ENCODE results near the gene UST.
A peak's percentile ranks its signal among the peaks of the same experiment; 100 is the strongest.
"Not testable (repeated sequence)": the region's sequence is repeated elsewhere in the genome, so short reads cannot be mapped to it uniquely, and the experiment has no call there.

The UST gene

DNA sequence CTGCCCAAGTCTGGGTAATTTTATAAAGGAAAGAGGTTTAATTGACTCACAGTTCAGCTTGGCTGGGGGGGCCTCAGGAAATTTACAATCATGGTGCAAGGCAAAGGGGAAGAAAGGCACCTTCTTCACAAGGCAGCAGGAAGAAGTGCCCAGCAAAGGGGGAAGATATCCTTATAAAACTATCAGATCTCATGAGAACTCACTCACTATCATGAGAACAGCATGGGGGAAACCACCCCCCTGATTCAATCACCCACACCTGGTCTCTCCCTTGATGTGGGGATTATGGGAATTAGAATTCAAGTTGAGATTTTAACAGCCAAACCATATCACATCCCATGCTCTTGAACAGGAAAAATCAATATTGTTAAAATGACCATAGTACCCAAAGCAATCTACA lies 355.5 kb downstream of the UST start:
- TF ChIP-seq, protein P1, sequence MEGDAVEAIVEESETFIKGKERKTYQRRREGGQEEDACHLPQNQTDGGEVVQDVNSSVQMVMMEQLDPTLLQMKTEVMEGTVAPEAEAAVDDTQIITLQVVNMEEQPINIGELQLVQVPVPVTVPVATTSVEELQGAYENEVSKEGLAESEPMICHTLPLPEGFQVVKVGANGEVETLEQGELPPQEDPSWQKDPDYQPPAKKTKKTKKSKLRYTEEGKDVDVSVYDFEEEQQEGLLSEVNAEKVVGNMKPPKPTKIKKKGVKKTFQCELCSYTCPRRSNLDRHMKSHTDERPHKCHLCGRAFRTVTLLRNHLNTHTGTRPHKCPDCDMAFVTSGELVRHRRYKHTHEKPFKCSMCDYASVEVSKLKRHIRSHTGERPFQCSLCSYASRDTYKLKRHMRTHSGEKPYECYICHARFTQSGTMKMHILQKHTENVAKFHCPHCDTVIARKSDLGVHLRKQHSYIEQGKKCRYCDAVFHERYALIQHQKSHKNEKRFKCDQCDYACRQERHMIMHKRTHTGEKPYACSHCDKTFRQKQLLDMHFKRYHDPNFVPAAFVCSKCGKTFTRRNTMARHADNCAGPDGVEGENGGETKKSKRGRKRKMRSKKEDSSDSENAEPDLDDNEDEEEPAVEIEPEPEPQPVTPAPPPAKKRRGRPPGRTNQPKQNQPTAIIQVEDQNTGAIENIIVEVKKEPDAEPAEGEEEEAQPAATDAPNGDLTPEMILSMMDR (IDR thresholded peaks at IDR 0.05; ENCODE audit: extremely low read depth, insufficient read depth, missing control alignments), result no peak
- DNase-seq (ENCODE audit: low spot score), result no peak
- in situ Hi-C loops (cut with MboI; ENCODE audit: low pct_unique_long_range_greater_than_20kb, low sequenced_read_pairs, unreplicated experiment), result no loop called here

- in situ Hi-C loops (cut with MboI; ENCODE audit: low pct_unique_long_range_greater_than_20kb, low sequenced_read_pairs, unreplicated experiment); DNase-seq (ENCODE audit: low spot score): not testable (repeated sequence)
These were observed 357.1 kb downstream of the UST start for GRCh38 chr6:149103950-149104349.

GRCh38 chr6:149107520-149107919 lies 360.7 kb downstream of the UST start:
- in situ Hi-C loops (cut with MboI; ENCODE audit: low pct_unique_long_range_greater_than_20kb, low sequenced_read_pairs, unreplicated experiment), result no loop called here
- no peak for DNase-seq (ENCODE audit: low spot score)
- TF ChIP-seq, protein P1 (IDR thresholded peaks at IDR 0.05; ENCODE audit: extremely low read depth, insufficient read depth, missing control alignments), result no peak

GRCh38 chr6:149108038-149108748 lies 361.4 kb downstream of the UST start:
- TF ChIP-seq, protein P1 (IDR thresholded peaks at IDR 0.05; ENCODE audit: extremely low read depth, insufficient read depth, missing control alignments), result no peak
- in situ Hi-C loops (cut with MboI; ENCODE audit: low pct_unique_long_range_greater_than_20kb, low sequenced_read_pairs, unreplicated experiment), result no loop called here
- DNase-seq (ENCODE audit: low spot score), result no peak

DNA sequence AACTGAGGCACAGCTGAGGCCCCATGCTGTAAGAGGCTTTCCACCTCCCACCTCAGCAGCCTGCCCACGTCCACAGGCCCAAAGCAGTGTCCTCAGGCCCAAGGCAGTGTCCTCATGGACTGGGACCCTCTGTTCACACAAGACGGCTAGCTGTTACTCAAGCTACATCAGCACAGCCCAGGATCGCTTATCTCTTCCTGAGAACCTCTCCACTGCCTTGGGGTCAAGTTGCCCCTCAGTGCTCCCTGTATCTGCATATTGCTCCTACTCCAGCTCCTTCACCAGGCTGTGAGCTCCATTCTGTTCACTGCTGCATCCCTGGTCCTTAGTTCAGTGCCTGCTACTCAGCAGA lies 361.9 kb downstream of the UST start:
- in situ Hi-C loops (cut with MboI; ENCODE audit: low pct_unique_long_range_greater_than_20kb, low sequenced_read_pairs, unreplicated experiment), result no loop called here
- TF ChIP-seq, protein P1 (IDR thresholded peaks at IDR 0.05; ENCODE audit: extremely low read depth, insufficient read depth, missing control alignments), result no peak

DNA sequence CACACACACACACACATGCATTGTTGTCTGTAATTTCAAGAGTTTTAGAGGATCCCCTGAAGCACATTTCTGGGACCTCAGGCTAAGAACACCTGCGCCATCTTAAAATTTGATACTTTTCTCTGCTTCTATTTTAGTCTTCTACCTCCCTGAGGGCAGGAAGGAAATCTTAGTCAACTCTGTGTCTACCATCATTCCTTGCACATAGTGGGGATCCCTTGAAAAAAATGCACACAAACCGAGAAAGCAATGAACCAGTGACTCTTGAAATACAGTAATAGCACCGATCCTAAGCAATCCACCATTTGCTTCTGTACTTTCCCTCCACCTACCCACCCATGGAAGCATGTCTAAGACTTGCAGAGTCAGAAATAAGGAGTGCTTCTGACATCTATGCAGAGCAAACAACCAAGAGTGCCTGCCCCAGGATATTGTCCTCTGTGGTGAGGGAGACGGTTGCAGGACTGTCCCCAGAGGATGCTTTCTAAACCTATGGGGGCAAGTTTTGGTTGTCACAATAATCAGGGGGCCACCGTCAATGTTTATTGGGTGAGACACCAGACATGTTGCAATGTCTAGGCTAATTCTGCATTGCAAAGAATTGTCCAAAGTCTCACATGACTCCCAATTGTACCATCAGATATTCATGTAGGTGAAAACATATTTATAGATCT lies 362.7 kb downstream of the UST start:
- DNase-seq (ENCODE audit: low spot score), result peak; percentile 28
- TF ChIP-seq, protein P1 (IDR thresholded peaks at IDR 0.05; ENCODE audit: extremely low read depth, insufficient read depth, missing control alignments), result no peak
- in situ Hi-C loops (cut with MboI; ENCODE audit: low pct_unique_long_range_greater_than_20kb, low sequenced_read_pairs, unreplicated experiment), result no loop called here

More for the DNA sequence above, 361.9 kb downstream of the UST start:
- DNase-seq (ENCODE audit: low spot score), result no peak

DNA sequence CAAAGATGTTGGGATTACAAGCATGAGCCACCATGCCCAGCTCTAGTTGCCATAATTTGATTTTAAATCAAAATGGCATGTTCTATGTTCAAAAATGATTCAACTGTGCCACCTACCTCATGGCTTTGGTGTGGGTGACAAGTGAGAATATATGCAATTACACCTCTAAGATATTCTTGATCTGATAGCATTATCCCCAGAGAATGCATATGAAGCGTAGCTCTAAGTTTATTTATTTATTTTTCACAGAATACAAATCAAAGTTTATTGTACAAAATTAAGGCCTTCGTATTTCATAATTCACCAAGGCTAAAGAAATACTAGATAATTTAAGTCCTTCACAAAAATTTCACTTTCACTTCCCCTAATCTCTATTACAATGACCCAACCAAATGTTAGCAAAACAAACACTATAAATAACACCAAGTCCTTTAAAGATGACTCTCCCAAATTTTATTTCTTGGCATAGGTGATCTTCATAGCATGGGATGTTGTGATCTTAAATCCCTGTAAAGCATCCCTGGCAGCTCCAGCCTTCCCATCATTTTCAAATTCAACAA lies 364.8 kb downstream of the UST start:
- TF ChIP-seq, protein P1 (IDR thresholded peaks at IDR 0.05; ENCODE audit: extremely low read depth, insufficient read depth, missing control alignments), result no peak
- DNase-seq (ENCODE audit: low spot score), result peak; percentile 21

More for the DNA sequence above, 364.8 kb downstream of the UST start:
- in situ Hi-C loops (cut with MboI; ENCODE audit: low pct_unique_long_range_greater_than_20kb, low sequenced_read_pairs, unreplicated experiment), result no loop called here
